Measurements from ENCODE around the gene TTC32.
"Not testable (repeated sequence)": the region's sequence is repeated elsewhere in the genome, so short reads cannot be mapped to it uniquely, and the experiment has no call there.

Gene TTC32

DNA sequence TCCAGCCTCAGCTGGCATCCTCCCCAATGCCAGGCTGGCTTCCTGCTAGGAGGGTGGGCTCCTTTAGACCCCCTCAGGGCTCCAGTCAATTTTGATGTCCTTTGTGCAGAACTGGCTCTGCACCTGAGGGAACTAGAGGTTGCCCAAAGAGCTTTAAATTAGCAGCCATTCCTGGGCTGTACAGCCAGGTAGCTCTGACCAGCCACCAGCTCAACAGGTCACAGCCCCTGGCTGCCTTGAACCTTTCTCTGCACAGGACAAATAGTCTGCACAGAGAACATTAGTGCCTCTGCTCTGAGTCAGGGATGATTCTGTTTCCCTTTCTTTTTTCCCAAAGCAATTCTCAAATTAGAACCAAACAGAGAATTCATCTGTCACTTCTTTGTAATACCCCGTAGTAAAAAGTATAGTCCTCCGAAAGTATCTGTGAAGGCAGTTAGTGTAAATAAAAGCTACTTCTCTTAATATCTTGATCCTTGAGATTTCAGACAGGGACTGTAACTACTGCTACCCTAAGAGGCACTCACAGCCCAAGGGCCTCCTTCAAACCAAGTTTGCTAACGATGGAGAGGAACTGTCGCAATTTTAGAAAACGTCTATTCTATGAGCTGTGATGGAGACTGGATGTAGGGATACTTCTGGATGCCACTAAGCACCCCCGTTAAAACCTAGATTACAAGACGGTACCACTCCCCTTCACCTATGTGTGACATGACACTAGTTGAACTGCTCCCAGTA, 3.0 kb downstream of the TTC32 start:
- DNase-seq, result no peak

DNA sequence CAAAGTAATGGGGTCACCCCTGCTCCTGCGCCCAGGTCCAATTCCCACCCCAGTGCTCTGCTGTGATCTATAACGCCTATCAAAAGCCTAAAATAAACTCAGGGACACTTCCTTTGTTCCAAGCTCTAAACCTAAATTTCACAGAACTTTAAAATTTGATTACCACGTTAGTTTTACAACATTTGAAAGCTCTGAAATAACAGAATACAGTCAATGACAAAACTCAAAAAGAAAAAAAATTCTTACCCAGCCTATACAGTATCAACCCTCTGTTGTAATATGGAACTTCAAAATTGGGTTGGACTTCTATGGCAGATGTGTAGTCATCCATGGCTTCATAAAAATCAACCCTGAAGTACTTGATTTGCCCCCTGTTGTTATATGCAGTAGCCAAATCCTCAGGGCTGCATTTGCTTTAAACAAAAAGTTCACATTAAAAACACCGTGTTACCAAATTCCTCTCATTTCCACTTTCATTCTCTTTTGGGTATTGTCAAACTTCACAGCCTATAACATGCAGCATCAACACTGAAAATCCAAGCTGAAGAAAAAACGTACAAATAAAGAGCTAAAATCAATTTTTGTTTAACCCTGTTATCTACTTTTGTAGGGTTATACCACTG, 4.0 kb downstream of the TTC32 start:
- DNase-seq, result no peak

DNA sequence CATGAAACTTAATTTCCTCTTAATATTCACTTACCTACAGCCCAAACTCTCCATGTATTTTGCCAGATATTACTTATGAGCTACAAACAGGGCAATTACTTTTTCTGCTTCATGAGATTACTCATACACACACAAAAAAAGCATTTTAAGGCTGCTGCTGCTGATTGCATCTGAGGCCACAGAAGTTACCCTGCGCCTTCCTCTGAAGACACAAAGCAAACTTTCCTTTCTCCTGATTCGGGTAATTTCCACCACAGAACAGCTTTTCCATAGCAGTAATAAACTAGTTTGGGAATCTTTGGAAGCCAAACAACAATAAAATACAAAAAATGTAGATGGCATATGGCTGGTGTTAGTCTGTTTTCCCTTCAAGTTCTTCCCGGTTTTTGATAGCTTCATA, 6.2 kb downstream of the TTC32 start:
- peak; percentile 72 for DNase-seq

DNA sequence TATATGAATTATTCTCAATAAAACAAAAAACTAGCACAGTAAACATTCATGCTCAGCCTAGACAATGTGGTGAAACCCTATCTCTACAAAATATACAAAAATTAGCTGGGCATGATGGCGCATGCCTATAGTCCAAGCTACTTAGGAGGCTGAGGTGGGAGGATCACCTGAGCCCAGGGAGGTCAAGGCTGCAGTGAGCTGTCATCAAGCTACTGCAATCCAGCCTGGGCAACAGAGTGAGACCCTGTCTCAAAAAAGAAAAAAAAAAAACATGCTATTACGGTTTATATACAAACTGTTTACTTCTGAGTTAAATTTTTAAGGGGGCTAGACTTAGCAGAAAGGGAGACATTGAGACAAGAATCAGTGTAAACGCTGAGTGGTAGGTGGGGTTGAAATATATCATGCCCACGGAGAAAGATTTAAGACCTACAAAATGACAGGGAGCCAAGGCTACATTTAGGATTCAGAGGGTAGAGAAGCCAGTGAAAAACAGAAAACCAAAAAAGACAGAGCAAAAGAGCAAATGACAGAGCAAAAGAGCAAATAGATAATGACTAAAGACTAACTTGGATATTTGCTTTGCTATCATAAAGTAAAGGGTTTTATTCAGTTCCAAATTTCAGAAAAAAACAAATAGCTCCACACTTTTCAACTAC, 7.5 kb downstream of the TTC32 start:
- DNase-seq, result no peak

DNA sequence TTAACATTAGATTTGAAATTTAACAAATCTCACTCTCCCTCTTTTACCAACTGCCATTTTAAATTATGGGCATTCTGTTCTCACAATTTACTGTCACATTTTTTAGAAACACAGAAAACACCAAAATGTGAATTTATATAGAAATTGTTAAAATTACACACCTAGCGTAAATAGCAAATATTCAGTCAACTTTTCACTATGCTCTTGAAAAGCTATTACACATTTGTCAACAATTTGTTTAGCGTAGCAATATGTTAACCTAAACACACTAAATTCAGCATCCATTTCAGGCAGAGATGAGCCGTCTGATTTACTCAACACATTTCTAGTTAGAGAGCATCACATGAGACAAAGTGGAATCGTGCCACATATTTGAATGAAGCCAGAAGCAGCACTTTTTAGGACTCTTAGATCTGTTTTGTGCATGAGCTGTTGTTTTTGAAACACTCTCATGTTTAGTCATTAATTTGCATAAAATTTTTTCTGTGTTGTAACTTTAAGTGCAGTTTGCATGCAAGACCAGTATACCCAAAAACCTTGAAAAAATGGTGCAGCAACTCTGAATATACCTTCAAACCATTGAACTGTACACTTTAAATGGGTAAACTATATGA, 8.2 kb downstream of the TTC32 start:
- no peak for DNase-seq

DNA sequence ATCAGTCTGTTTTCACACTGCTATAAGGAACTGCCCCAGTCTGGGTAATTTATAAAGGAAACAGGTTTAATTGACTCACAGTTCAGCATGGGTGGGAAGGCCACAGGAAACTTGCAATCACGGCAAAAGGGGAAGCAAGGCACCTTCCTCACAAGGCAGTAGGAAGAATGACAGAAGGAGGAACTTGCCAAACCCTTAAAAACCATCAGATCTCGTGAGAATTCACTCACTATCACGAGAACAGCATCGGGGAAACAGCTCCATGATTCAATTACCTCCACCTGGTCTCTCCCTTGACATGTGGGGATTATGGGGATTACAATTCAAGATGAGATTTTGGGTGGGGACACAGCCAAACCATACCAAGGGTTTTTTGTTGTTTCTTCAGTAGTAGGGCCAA, 9.8 kb downstream of the TTC32 start:
- DNase-seq, result peak; percentile 62

DNA sequence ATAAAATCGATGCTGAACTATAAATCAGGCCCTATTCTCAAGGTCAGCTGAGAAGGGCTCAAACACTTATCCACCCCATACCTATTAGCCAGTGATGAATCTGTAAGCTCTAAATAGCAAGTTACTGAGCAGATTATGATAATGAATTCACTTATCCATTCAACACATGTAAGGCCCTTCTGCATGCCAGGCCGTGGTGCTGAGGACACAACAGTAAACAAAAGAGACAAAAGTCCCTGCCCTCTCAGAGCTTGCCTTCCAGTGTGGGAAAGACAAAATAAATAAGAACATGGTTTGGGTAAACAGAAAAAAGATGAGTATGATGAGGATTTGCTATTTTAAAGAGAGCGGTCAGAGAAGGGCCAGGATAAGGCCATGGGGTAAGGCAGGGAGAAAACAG, 11.7 kb downstream of the TTC32 start:
- DNase-seq, result no peak

DNA sequence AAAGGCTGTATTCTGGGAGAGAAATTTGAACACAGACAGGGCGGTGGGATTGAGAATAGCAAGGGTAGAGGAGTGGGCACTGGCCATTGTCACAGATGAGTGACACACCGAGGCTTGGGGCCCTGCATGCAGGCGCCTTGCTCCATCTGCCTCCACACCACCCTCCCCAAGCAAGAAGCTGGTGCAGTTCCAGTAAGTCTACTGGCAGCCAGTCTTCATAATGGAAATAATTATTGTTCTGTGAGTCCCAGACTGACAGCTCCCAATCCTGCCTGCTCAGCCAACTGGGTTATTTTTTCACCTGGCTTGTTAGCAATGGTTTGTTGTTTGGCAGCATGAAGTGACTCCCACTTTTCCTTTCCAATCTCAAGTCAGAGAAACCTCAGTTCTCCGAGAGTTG, 13.0 kb downstream of the TTC32 start:
- DNase-seq, result no peak

DNA sequence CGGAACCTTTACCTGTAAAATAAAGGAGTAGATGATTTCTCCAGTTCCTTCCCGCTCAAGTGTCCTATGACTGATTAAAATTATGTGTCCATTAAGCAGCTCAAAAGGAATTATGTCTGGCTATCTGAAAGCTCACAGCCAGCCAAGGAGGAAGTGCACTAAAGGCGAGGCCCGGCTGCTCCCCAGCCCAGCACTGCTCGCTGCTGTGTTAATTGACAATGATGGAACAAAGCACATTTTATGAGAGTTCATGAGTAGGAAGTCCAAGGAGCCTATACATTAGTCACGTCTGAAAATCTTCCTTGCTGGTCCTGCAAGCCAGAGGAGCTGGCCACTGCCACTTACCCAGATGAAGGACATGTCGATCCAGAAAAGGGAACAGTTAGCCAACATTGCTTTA, 14.3 kb downstream of the TTC32 start:
- no peak for DNase-seq

DNA sequence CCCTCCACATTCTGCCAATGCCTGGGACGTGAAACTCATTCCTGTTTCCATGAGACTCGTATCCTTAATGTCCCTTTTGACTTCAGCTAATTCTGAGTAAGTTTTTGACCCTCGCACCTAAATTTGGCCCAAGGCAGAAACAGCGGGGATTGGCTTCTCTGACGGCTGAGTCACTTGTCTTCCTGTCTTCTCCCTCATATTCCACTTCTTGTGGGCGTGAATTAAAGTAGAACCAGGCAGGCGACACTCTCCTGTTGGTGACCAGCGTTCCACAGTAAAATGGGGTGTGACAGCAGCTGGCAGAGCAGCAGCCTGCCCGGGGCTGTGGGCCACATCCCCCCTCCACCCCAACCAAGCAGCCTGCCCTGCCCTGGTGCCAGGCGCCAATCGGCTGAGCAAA, 15.5 kb downstream of the TTC32 start:
- DNase-seq, result no peak

DNA sequence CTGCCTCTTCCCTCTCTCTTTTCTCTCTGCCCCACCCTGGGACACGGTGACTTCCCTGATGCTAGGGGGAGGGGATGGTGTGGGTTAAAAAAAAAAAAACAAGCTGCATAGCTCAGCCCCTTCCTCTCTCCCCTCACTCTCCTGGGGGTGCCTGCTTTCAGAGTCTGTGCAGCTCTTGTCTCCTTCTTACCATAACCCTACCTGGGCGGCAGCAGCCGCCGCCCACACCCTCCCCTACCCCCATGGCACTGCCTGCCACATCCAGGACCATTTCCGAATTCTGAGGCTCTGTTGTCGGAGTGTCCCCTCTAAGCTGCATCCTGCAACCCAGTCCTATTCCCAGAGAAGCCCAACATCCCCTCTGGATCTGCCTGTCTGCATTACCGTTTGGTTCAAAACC, 16.0 kb downstream of the TTC32 start:
- no peak for DNase-seq

DNA sequence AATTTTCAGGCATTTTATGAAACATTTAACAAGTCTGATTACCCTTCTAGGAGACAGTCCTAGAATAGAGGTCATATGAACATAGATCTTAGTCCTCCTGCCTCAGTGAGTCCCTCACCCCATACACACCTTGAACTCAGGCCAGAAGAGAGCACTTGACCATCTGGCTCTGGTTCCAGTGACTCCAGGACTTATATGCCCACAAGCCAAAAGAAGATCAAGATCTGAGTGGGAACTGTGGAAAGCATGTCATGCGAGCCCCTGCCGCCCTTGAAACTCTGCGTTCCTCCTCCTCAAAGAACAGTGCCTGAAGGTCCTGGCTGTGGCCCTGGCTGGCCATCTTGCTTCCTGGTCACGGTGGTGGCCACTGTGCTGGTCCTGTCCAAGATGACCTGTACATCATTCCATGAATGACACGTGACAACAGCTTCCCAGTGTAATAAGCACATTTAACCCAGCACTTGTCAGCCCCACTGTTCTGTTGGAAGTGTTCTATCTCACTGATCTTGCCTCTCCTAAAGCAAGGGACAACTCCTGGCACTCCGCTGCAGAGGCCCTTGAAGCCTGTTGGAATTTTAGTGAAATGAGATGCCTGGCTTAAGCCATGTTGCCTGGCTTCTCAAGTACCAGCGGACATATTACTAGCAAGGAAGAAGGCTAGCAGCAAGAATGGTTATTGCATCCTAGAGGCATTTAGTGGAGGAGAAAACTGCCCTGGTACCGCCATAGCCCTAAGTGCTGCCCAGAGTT, 17.6 kb downstream of the TTC32 start:
- DNase-seq, result no peak

DNA sequence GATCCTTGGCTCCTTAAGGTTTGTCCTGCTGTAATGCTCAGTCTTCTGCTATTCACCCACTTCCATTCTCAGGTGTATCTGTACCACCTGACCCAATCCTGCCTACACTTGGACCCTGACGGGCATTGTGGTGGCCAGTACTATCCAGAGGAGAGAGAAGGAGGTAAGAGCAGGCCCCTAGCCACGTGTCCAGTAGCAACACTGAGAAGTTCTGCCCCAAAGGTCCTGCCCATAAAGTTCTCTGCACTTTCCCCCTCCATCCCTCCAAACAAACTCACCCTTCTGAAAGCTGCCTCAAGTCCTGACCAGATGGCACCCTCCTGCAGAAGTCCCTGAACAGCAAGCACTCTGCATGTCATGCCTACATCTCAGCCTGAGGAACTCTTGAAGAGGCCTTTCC, 18.3 kb downstream of the TTC32 start:
- no peak for DNase-seq

DNA sequence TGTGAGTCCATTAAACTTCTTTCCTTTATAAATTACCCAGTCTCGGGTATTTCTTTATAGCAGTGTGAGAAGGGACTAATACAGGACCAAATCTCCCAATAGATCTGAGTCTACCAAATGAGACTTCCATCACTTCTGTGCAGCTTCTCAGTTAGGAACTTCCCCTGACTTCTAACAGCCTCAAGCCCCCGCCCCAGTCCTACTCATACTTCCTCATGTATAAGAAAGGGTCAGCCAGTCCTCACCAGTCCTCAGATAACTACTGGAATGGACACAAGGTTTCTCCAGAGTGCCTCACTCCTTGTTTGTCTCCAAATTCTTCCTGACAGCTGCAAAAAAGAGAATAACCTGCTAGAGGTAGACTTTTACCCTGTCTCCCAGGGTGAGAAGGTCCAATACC, 19.5 kb downstream of the TTC32 start:
- DNase-seq, result no peak

DNA sequence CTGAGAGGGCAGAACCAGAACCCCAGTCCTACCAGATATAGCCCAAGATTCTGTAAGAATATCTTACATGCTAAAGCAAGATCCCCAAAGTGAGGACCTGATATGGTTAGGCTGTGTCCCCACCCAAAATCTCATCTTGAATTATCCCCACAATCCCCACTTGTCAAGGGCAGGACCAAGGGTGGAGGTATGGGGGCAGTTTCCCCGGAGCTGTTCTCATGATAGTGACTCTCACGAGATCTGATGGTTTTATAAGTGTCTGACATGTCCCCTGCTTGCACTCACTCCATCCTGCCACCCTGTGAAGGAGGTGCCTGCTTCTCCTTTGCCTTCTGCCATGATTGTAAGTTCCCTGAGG, 19.9 kb downstream of the TTC32 start:
- no peak for DNase-seq

DNA sequence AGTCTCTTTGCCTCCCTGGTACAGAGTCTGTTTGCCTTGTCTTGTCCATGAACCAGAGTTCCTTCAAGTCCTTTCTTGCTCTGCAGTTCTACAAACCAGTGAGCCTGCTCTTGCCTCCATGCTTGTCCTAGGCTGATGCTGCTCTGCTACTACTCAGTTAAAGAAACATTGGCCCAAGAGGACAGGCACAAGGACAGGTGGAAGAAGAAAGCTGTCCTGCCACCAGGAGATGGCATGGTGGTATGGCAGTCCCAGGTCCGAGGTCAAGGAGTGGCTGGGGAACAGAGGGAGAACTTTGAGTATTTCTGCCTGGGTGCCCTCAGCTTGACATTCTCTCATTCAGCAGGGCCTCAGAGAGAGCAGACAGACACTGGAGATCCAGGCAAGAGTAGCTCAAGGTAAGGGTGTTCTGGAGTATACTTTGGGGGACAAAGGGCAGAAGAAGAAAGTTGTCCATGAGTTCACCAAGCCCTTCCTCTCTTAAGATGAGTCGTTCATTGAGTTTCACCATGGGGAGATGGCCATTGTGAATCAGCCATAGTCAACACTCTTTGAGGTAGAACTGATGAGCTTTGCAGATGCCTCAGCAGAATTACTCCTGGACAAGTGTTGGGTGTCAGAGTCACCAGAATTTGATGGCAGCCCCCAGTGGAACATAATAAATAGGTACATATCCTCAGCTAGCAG, 20.4 kb downstream of the TTC32 start:
- DNase-seq, result no peak

DNA sequence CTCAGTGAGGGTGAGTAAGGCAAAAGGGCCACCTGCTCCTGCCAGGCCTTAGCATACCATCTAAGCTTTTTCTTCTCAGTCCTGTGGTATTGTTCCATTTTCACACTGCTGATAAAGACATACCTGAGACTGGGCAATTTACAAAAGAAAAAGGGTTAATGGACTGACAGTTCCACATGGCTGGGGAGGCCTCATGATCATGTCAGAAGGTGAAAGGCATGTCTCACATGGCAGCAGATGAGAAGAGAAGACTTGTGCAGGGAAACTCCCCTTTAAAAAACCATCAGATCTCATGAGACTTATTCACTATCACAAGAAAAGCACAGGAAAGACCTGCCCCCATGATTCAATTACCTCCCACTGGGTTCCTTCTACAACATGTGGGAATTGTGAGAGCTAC, 21.6 kb downstream of the TTC32 start:
- DNase-seq, result not testable (repeated sequence)

DNA sequence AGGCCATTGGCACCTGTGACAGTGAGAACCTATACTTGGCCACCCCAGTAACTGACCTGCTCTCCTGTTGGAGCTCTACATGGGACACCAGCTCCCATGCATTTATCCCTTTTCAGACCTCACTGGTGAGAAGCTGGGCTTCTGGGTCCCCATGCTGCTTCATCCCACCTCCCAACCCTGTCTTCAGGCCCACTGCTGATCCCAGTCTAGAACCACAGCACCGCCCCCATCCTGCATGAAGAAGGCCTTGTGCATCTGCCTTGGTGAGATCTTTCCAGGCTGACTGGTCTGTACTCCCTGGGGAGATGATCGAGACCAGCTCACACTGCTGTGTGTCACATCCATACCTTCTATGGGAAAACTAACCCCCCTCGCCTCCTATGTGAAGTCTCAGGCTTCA, 22.7 kb downstream of the TTC32 start:
- DNase-seq, result no peak

DNA sequence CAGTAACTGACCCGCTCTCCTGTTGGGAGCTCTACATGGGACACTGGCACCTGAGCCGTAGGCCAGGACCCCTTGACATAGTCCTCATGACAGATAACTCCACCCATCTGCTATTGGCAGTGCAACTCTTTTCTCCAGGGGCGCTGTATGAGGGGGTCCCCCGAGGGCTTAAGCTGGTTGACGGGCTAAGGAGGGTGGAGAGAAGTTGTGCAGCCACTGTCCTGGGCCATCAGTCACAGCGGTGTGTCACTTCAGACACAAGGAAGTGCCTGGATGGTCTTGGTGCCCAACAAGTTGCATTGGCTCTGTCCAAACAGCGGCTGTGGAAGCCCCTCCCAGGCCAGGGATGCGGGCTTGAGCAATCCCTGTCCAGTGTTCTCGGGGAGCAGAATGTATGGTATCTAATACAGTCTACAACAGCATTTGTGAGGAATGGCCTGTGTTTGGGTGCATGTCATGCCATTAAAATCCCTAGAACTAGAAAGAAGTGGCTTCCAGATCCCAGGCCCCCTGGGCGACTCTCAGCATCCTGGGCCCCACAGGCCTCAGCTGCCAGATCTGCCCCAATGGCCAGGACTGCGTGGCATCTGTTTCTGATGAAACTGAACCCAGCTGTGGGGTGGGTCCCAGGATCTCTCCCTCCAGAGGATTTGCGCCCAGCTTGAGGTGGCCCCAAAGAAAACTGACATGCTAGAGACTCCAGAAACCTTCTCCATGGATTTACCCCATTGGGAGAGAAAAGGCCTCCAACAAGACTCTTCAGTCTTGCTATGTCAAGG, 23.3 kb downstream of the TTC32 start:
- no peak for DNase-seq

DNA sequence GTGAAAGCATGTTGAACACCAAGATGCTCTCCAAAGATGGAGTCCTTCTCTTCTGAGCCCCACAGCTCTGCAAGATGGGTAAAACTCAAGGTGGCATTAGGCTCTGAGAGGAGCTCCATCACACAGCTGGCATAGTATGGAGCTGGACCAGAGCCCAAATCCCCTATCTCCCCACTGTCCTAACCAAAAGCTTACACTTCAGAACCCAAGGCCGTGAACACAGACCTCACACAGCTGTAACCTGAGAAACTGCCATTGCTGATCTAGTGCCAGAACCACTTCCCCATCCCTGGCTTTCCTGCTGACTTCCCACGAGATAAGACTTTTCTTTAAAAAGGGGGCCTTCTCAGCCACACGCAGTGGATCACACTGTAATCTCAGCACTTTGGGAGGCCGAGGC, 25.0 kb downstream of the TTC32 start:
- no peak for DNase-seq

DNA sequence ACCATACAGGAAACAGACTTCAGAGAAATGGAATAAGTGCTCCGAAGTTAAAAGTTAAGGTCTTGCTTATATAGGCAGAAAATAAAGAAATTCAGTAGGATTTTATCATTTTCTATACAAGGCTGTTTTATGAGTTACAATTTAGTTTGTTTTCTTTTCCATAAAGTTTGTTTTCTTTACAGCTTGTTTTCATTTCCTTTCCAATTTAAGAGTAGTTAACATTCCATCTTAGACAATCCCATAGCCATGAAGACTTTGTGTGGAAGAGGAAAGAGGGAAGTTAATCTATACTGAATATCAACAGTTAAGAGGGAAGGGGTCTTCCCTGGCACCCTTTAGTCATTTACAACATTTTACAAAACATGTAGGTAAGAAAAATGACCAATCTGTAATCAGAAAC, 26.5 kb downstream of the TTC32 start:
- no peak for DNase-seq

DNA sequence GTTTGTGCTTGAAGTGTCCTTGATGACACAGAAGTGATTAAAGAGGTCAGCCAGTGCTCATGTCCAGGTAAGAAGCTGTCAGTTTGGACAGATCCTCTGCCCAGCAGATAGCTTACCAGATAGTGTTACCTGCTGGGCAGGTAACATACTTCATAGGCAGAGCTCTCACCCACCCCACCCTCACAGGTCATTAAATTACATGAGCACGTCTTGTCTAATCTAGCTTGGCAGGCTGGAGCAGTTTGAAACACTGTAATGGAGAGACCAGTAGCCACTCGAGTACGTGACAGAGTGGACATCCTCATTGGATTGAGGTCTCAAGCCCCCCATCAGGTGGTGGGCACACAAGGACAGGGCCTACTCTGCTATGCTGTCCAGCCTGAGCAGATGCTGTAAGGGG, 27.1 kb downstream of the TTC32 start:
- DNase-seq, result no peak
